Aorta (tissue), 5 donors: ENCODE measurements around the gene TSSK2. TPM values are rescaled to one million over a fixed set of nuclear protein-coding genes. Genes with fewer than 3 reads are reported as not detected.

Source experiments
- ATAC-seq: fragments of 200-7000 bp; cut with Tn5 transposase; one replicate; pipeline ENCODE4 v1.9.1; 2022; ENCODE audit warnings: moderate library complexity; ENCODE audit not compliant: low FRiP score
- DNase-seq, 2 donors: peaks; one replicate each; pipeline ENCODE4 v3.0.0-alpha.2; 2020
- H3K27ac ChIP-seq, 2 donors: one replicate each; pipeline ENCODE4 v1.5.1; 2013; ENCODE audit warnings: low read length in 2 of 2, mild to moderate bottlenecking in 2 of 2, moderate library complexity in 2 of 2, control low read depth in 1 of 2, inconsistent platforms in 1 of 2, low read depth in 1 of 2
- H3K27me3 ChIP-seq, 2 donors: one replicate each; pipeline ENCODE4 v1.6.1; 2013; ENCODE audit warnings: control low read depth in 1 of 2, low read length in 1 of 2, mild to moderate bottlenecking in 1 of 2, moderate library complexity in 1 of 2; ENCODE audit not compliant: insufficient read depth in 2 of 2, control insufficient read depth in 1 of 2
- H3K36me3 ChIP-seq, 2 donors: one replicate each; pipeline ENCODE4 v1.6.1; 2013; ENCODE audit warnings: control low read depth in 1 of 2, low read length in 1 of 2, mild to moderate bottlenecking in 1 of 2; ENCODE audit not compliant: insufficient read depth in 2 of 2, control insufficient read depth in 1 of 2
- H3K4me1 ChIP-seq, 2 donors: one replicate each; pipeline ENCODE4 v1.6.1; 2013; ENCODE audit warnings: low read length in 2 of 2, control low read depth in 1 of 2, mild to moderate bottlenecking in 1 of 2, moderate library complexity in 1 of 2; ENCODE audit not compliant: insufficient read depth in 2 of 2, control insufficient read depth in 1 of 2
- H3K4me3 ChIP-seq, 2 donors: one replicate each; pipeline ENCODE4 v1.5.1; 2013; ENCODE audit warnings: low read length in 2 of 2, control low read depth in 1 of 2, mild to moderate bottlenecking in 1 of 2
- H3K9me3 ChIP-seq: one replicate; pipeline ENCODE4 v1.6.1; 2013; ENCODE audit warnings: mild to moderate bottlenecking, low read length; ENCODE audit not compliant: control insufficient read depth
- WGBS, 2 donors: extraction: QIAGEN DNeasy Blood & Tissue Kit; methylation state at CpG; one replicate each; pipeline ENCODE4 v1.1.7; 2013; 5-methylcytosine and 5-hydroxymethylcytosine counted together
- intact Hi-C, 2 donors: fragments of 100-400 bp; cut with DNase I; formaldehyde crosslinking; loops; one replicate each; pipeline versions ENCODE4 v1.14.2 to v1.15.0; 2022
- polyA plus RNA-seq, 2 donors: library from polyadenylated mRNA; stranded (reverse); fragments of 200-250 nt; gene quantifications; one replicate each; pipeline ENCODE4 v1.2.3, GENCODE V29; 2013
- total RNA-seq, 2 donors: library from RNA; stranded (reverse); fragmentation: NEBNext Ultra II Directional; extraction: Animal tissue kit (Norgen Biotek cat#: 25700); gene quantifications; one replicate each; pipeline ENCODE4 v1.2.1, GENCODE V29; 2021
- donor health status: healthy with polysubstance abuse.
- donor health status: Bipolar disorder and iron deficiency.
- donor health status: DM: no; HTN: no; CAD: no.
- donor health status: DM: no; HTN: no; CAD: no.
- donor health status: DM: yes; HTN: yes; CAD: no.

The TSSK2 gene
- total and polyA plus RNA-seq, 4 donors: 0.08 to 0.50 TPM; not detected in 2

- Histone ChIP-seq H3K4me1 (no peaks in the 10 kb centered on the region), H3K9me3 (no peaks in the 10 kb centered on the region), H3K27ac (no peak overlapping the region), H3K36me3 (peaks cover 0 to 7% of the 10 kb centered on the region in 2 donors), H3K4me3 (no peak overlapping the region), H3K27me3 (no peaks in the 10 kb centered on the region)
- ATAC-seq: no peak
- WGBS, 2 donors: 91 to 93% methylated on average over 9 of the region's 9 CpGs
- no peak for DNase-seq
- intact Hi-C loops: no loop called here
Measured at GRCh38 chr22:19139001-19139356, 7.9 kb downstream of the TSSK2 start.

- no peak for DNase-seq
- peaks cover 0 to 7% of the 10 kb centered on the region in 2 donors for H3K36me3 ChIP-seq
- 87 to 88% methylated on average over 5 of the region's 5 CpGs for WGBS, 2 donors
- no peaks in the 10 kb centered on the region for H3K27me3 ChIP-seq
- no peak overlapping the region for H3K4me3 ChIP-seq
- H3K4me1 ChIP-seq: no peaks in the 10 kb centered on the region
- H3K27ac ChIP-seq: no peak overlapping the region
- no peaks in the 10 kb centered on the region for H3K9me3 ChIP-seq
- intact Hi-C loops: loop anchor here in 1 of 2 donors (10.0 kb wide), 1 partner anchor 295 kb away; the partner anchor contains the start of genes HIRA and MRPL40
- no peak for ATAC-seq
Measured at GRCh38 chr22:19139974-19140373, 8.9 kb downstream of the TSSK2 start.

GRCh38 chr22:19142394-19142793 lies 11.3 kb downstream of the TSSK2 start:
- ATAC-seq (no peak), DNase-seq (no peak)
- peaks cover 0 to 7% of the 10 kb centered on the region in 2 donors for H3K36me3 ChIP-seq

GRCh38 chr22:19143212-19143611 lies 12.1 kb downstream of the TSSK2 start:
- no peaks in the 10 kb centered on the region for H3K27me3 ChIP-seq
- ATAC-seq (no peak), DNase-seq (no peak)
- no peaks in the 10 kb centered on the region for H3K4me1 ChIP-seq
- no peak overlapping the region for H3K4me3 ChIP-seq
- intact Hi-C loops: loop anchor here in 1 of 2 donors (10.0 kb wide), 1 partner anchor 292 kb away; the partner anchor contains the start of genes HIRA and MRPL40
- no peak overlapping the region for H3K27ac ChIP-seq
- 76 to 78% methylated on average over 5 of the region's 5 CpGs for WGBS, 2 donors
- no peaks in the 10 kb centered on the region for H3K9me3 ChIP-seq
- H3K36me3 ChIP-seq: peaks cover 0 to 7% of the 10 kb centered on the region in 2 donors

More at GRCh38 chr22:19142394-19142793, 11.3 kb downstream of the TSSK2 start:
- Histone ChIP-seq H3K27ac (no peak overlapping the region), H3K27me3 (no peaks in the 10 kb centered on the region), H3K9me3 (no peaks in the 10 kb centered on the region), H3K4me1 (no peaks in the 10 kb centered on the region), H3K4me3 (no peak overlapping the region)
- WGBS, 2 donors: 96 to 98% methylated on average over 9 of the region's 9 CpGs
- intact Hi-C loops: loop anchor here in 1 of 2 donors (10.0 kb wide), 1 partner anchor 292 kb away; the partner anchor contains the start of genes HIRA and MRPL40

GRCh38 chr22:19143967-19144400 lies 12.9 kb downstream of the TSSK2 start:
- intact Hi-C loops: loop anchor here in 1 of 2 donors (2.0 to 10.0 kb wide), 2 partner anchors 35 to 291 kb away; partner anchors contain the start of genes HIRA, MRPL40 and SLC25A1
- ATAC-seq: no peak
- 2% methylated on average over 17 of the region's 17 CpGs for WGBS, 2 donors
- Histone ChIP-seq H3K36me3 (peaks cover 0 to 7% of the 10 kb centered on the region in 2 donors), H3K4me1 (no peaks in the 10 kb centered on the region), H3K4me3 (peak overlapping the region; percentile 44 to 69), H3K27ac (peak overlapping the region in 1 of 2 donors; percentile 58), H3K9me3 (no peaks in the 10 kb centered on the region), H3K27me3 (no peaks in the 10 kb centered on the region)
- DNase-seq: no peak

GRCh38 chr22:19146215-19146968 lies 15.3 kb downstream of the TSSK2 start:
- Histone ChIP-seq H3K4me3 (no peak overlapping the region), H3K27ac (no peak overlapping the region), H3K36me3 (peaks cover 0 to 1% of the 10 kb centered on the region in 2 donors), H3K4me1 (no peaks in the 10 kb centered on the region), H3K27me3 (no peaks in the 10 kb centered on the region), H3K9me3 (no peaks in the 10 kb centered on the region)
- ATAC-seq: no peak
- WGBS, 2 donors: 84 to 86% methylated on average over 11 of the region's 11 CpGs
- no peak for DNase-seq
- intact Hi-C loops: loop anchor here (5.0 to 10.0 kb wide), 2 partner anchors 288 to 481 kb away; partner anchors contain the start of genes HIRA (in 1 of the 2) and MRPL40 (in 1 of the 2)

- no peak overlapping the region for H3K4me3 ChIP-seq
- H3K9me3 ChIP-seq: no peaks in the 10 kb centered on the region
- H3K27ac ChIP-seq: no peak overlapping the region
- 35 to 36% methylated on average over 9 of the region's 9 CpGs for WGBS, 2 donors
- no peaks in the 10 kb centered on the region for H3K27me3 ChIP-seq
- no peak for ATAC-seq
- DNase-seq: peak in 1 of 2 donors; percentile 41
- no peaks in the 10 kb centered on the region for H3K36me3 ChIP-seq
- H3K4me1 ChIP-seq: no peaks in the 10 kb centered on the region
- intact Hi-C loops: loop anchor here (5.0 to 10.0 kb wide), 2 partner anchors 288 to 480 kb away; partner anchors contain the start of genes HIRA (in 1 of the 2) and MRPL40 (in 1 of the 2)
Measured at GRCh38 chr22:19147195-19147780, 16.2 kb downstream of the TSSK2 start.

GRCh38 chr22:19148417-19149046 lies 17.4 kb downstream of the TSSK2 start:
- no peak for ATAC-seq
- H3K4me3 ChIP-seq: peak overlapping the region in 1 of 2 donors; percentile 9
- intact Hi-C loops: loop anchor here (5.0 to 10.0 kb wide), 2 partner anchors 286 to 479 kb away; partner anchors contain the start of genes HIRA (in 1 of the 2) and MRPL40 (in 1 of the 2)
- no peak for DNase-seq
- no peaks in the 10 kb centered on the region for H3K4me1 ChIP-seq
- 31% methylated on average over 31 to 33 of the region's 33 CpGs for WGBS, 2 donors
- H3K27ac ChIP-seq: no peak overlapping the region
- no peaks in the 10 kb centered on the region for H3K27me3 ChIP-seq
- no peaks in the 10 kb centered on the region for H3K9me3 ChIP-seq
- H3K36me3 ChIP-seq: no peaks in the 10 kb centered on the region
